Retina (tissue), 1 donor: ENCODE data around the gene HSPA8.
A peak's percentile ranks its signal among the peaks of the same experiment; 100 is the strongest.
"Not testable (repeated sequence)": the region's sequence is repeated elsewhere in the genome, so short reads cannot be mapped to it uniquely, and the experiment has no call there.

Experiments
- DNase-seq: peaks from one replicate; pipeline ENCODE4 v3.0.0-alpha.2; 2016

HSPA8 gene

GRCh38 chr11:123069908-123070821, 8.2 kb upstream of the HSPA8 start:
- DNase-seq, result no peak

- no peak for DNase-seq
These were observed 3.7 kb upstream of the HSPA8 start for GRCh38 chr11:123065621-123066020.

- DNase-seq, result no peak
These were observed 2.1 kb upstream of the HSPA8 start for GRCh38 chr11:123063826-123064657.

- peak; percentile 88 for DNase-seq
These were observed 1.2 kb upstream of the HSPA8 start for GRCh38 chr11:123062892-123063825.

GRCh38 chr11:123062158-123062891, 389 bp upstream of the HSPA8 start:
- DNase-seq, result peak; percentile 98

GRCh38 chr11:123060277-123061000, 1.5 kb downstream of the HSPA8 start:
- DNase-seq, result no peak

GRCh38 chr11:123059041-123059920, 2.7 kb downstream of the HSPA8 start:
- DNase-seq, result not testable (repeated sequence)

GRCh38 chr11:123057661-123058305, 4.2 kb downstream of the HSPA8 start:
- no peak for DNase-seq

- no peak for DNase-seq
These were observed 5.0 kb downstream of the HSPA8 start for GRCh38 chr11:123056835-123057491.

- DNase-seq, result no peak
These were observed 6.6 kb downstream of the HSPA8 start for GRCh38 chr11:123055191-123055901.

- peak; percentile 61 for DNase-seq
These were observed 7.5 kb downstream of the HSPA8 start for GRCh38 chr11:123054301-123055065.

- DNase-seq, result no peak
These were observed 8.8 kb downstream of the HSPA8 start for GRCh38 chr11:123052901-123053721.

GRCh38 chr11:123051634-123052033, 10.3 kb downstream of the HSPA8 start:
- no peak for DNase-seq

- no peak for DNase-seq
These were observed 10.8 kb downstream of the HSPA8 start for GRCh38 chr11:123051146-123051545.

GRCh38 chr11:123047947-123048293, 14.0 kb downstream of the HSPA8 start:
- DNase-seq, result no peak

- DNase-seq, result peak; percentile 64
These were observed 14.5 kb downstream of the HSPA8 start for GRCh38 chr11:123047266-123047946.
